ENCODE results near the gene DNM2.

The DNM2 gene

DNA sequence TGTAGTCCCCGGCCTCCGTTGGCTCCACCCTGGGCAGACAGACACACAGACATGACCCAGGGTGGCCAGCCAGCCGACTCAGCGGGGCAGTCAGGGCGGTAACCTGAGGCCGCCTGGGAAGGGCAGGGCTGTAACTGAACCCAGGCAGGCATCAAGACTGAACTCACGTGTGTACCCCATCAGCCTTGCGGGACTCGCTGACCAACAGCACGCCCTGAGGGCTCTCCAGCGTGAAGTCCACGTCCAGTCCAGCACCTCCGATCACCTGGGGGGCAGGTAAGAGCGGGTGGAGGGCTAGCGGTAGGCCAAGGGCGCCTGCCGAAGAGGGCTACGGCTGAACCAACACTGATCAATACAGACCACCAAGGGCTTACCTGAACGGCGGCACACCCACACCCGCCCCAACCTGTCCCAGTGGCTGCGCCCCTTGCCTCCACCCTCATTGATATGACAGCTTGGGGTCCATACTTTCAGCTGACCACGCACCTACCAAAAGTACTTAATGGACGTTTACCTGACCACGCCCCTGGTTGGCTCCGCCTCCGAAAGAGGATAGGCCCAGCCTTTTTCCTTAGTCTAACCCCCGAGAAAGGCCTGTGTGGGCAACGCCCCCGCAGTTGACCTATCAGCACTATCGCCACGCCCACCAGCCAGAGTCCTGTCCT, 117.3 kb downstream of the DNM2 start:
- Histone ChIP-seq H2AFZ (ENCODE audit: low read depth, low read length) (no peak overlapping the region), H3K4me1 (ENCODE audit: control insufficient read depth, insufficient read depth, low read depth, low read length) (peaks cover 13% of the 10 kb centered on the region), H3K4me2 (ENCODE audit: low read length, poor library complexity, severe bottlenecking) (peak overlapping the region; percentile 6), H2BK120ac (ENCODE audit: low read depth, low read length) (no peak overlapping the region), H3K36me3 (ENCODE audit: control insufficient read depth in 1 of 2, insufficient read depth in 2 of 2, low read depth in 1 of 2, low read length in 2 of 2) (peaks cover 40 to 48% of the 10 kb centered on the region in 2 experiments), H3K14ac (ENCODE audit: low read length in 2 of 2) (peak overlapping the region in 1 of 2 experiments; percentile 31), H3K9me3 (ENCODE audit: control insufficient read depth, low read length) (peaks cover 4% of the 10 kb centered on the region), H3K23ac (ENCODE audit: low read length in 2 of 2) (no peak overlapping the region), H2BK5ac (ENCODE audit: low read depth, low read length, poor library complexity, severe bottlenecking) (no peak overlapping the region), H2AK5ac (ENCODE audit: low read length, severe bottlenecking) (peak overlapping the region; percentile 7), H4K8ac (ENCODE audit: low read length) (peak overlapping the region; percentile 30), H3K4me3 (ENCODE audit: insufficient read depth in 1 of 2, low read depth in 1 of 2, low read length in 2 of 2) (peak overlapping the region; percentile 35 to 87), H3K79me1 (replicated peaks; ENCODE audit: low read length, poor library complexity, severe bottlenecking) (peaks cover 18% of the 10 kb centered on the region), H4K91ac (ENCODE audit: low read length) (peak overlapping the region; percentile 64), H2BK15ac (ENCODE audit: low read depth, poor library complexity, severe bottlenecking) (no peak overlapping the region), H2BK12ac (ENCODE audit: low read length in 2 of 2) (peak overlapping the region in 1 of 2 experiments; percentile 33), H3K27me3 (ENCODE audit: control insufficient read depth in 1 of 2, insufficient read depth in 1 of 2, low read length in 2 of 2) (no peaks in the 10 kb centered on the region), H3K9ac (ENCODE audit: low read length) (peak overlapping the region; percentile 45), H3K18ac (ENCODE audit: low read depth in 1 of 2, low read length in 2 of 2) (peak overlapping the region; percentile 25 to 34), H3K4ac (ENCODE audit: low read depth in 1 of 2, low read length in 2 of 2) (no peak overlapping the region), H3K27ac (ENCODE audit: low read length, poor library complexity, severe bottlenecking) (peak overlapping the region; percentile 3)
- 67% methylated on average over 32 of the region's 32 CpGs for WGBS
- DNase-seq = no peak

- H2AFZ ChIP-seq (ENCODE audit: low read depth, low read length) = peak within 1 kb of the TSS; percentile 87
- H2BK12ac ChIP-seq (ENCODE audit: low read length in 2 of 2) = peak within 1 kb of the TSS; percentile 37 to 81
- H3K9me3 ChIP-seq (ENCODE audit: control insufficient read depth, low read length) = peaks cover 4% of the 10 kb centered on the region
These were observed 118.0 kb downstream of the DNM2 start, which contains the start of gene TMED1 for GRCh38 chr19:10835754-10836478. TSS of gene TMED1 (minus strand) at chr19:10836212. CDS start at chr19:10836191, 21 bp downstream.

GRCh38 chr19:10836479-10837330, 118.8 kb downstream of the DNM2 start:
- Histone ChIP-seq H2BK5ac (ENCODE audit: low read depth, low read length, poor library complexity, severe bottlenecking) (peak overlapping the region; percentile 81), H3K4me1 (ENCODE audit: control insufficient read depth, insufficient read depth, low read depth, low read length) (peaks cover 13% of the 10 kb centered on the region), H3K4me2 (ENCODE audit: low read length, poor library complexity, severe bottlenecking) (peak overlapping the region; percentile 66), H4K8ac (ENCODE audit: low read length) (peak overlapping the region; percentile 100), H2BK120ac (ENCODE audit: low read depth, low read length) (no peak overlapping the region), H2BK15ac (ENCODE audit: low read depth, poor library complexity, severe bottlenecking) (no peak overlapping the region), H3K14ac (ENCODE audit: low read length in 2 of 2) (no peak overlapping the region), H3K27me3 (ENCODE audit: control insufficient read depth in 1 of 2, insufficient read depth in 1 of 2, low read length in 2 of 2) (no peaks in the 10 kb centered on the region), H3K23ac (ENCODE audit: low read length in 2 of 2) (no peak overlapping the region), H3K18ac (ENCODE audit: low read depth in 1 of 2, low read length in 2 of 2) (peak overlapping the region; percentile 23 to 86), H4K91ac (ENCODE audit: low read length) (peak overlapping the region; percentile 7), H3K9ac (ENCODE audit: low read length) (peak overlapping the region; percentile 95), H3K79me1 (replicated peaks; ENCODE audit: low read length, poor library complexity, severe bottlenecking) (peaks cover 11% of the 10 kb centered on the region), H3K36me3 (ENCODE audit: control insufficient read depth in 1 of 2, insufficient read depth in 2 of 2, low read depth in 1 of 2, low read length in 2 of 2) (peaks cover 32 to 33% of the 10 kb centered on the region in 2 experiments), H3K4ac (ENCODE audit: low read depth in 1 of 2, low read length in 2 of 2) (peak overlapping the region; percentile 7 to 42), H3K9me3 (ENCODE audit: control insufficient read depth, low read length) (peaks cover 4% of the 10 kb centered on the region), H3K4me3 (ENCODE audit: insufficient read depth in 1 of 2, low read depth in 1 of 2, low read length in 2 of 2) (peak overlapping the region; percentile 5 to 87), H2BK12ac (ENCODE audit: low read length in 2 of 2) (peak overlapping the region in 1 of 2 experiments; percentile 37), H2AFZ (ENCODE audit: low read depth, low read length) (peak overlapping the region; percentile 87), H3K27ac (ENCODE audit: low read length, poor library complexity, severe bottlenecking) (peak overlapping the region; percentile 98), H2AK5ac (ENCODE audit: low read length, severe bottlenecking) (peak overlapping the region; percentile 77)
- 57% methylated on average over 38 of the region's 38 CpGs for WGBS
- no peak for DNase-seq

More at GRCh38 chr19:10835754-10836478, 118.0 kb downstream of the DNM2 start, which contains the start of gene TMED1:
- Histone ChIP-seq H4K8ac (ENCODE audit: low read length) (peak within 1 kb of the TSS; percentile 100), H2AK5ac (ENCODE audit: low read length, severe bottlenecking) (peak within 1 kb of the TSS; percentile 77), H2BK5ac (ENCODE audit: low read depth, low read length, poor library complexity, severe bottlenecking) (peak within 1 kb of the TSS; percentile 81), H3K36me3 (ENCODE audit: control insufficient read depth in 1 of 2, insufficient read depth in 2 of 2, low read depth in 1 of 2, low read length in 2 of 2) (peaks cover 36 to 41% of the 10 kb centered on the region in 2 experiments), H3K9ac (ENCODE audit: low read length) (peak within 1 kb of the TSS; percentile 95), H3K4ac (ENCODE audit: low read depth in 1 of 2, low read length in 2 of 2) (peak within 1 kb of the TSS; percentile 76 to 86), H3K4me1 (ENCODE audit: control insufficient read depth, insufficient read depth, low read depth, low read length) (peaks cover 13% of the 10 kb centered on the region), H3K27me3 (ENCODE audit: control insufficient read depth in 1 of 2, insufficient read depth in 1 of 2, low read length in 2 of 2) (no peaks in the 10 kb centered on the region), H3K27ac (ENCODE audit: low read length, poor library complexity, severe bottlenecking) (peak within 1 kb of the TSS; percentile 98), H2BK15ac (ENCODE audit: low read depth, poor library complexity, severe bottlenecking) (peak within 1 kb of the TSS; percentile 99), H3K4me2 (ENCODE audit: low read length, poor library complexity, severe bottlenecking) (peak within 1 kb of the TSS; percentile 66), H3K79me1 (replicated peaks; ENCODE audit: low read length, poor library complexity, severe bottlenecking) (peaks cover 11% of the 10 kb centered on the region), H3K4me3 (ENCODE audit: insufficient read depth in 1 of 2, low read depth in 1 of 2, low read length in 2 of 2) (peak within 1 kb of the TSS; percentile 68 to 87), H3K23ac (ENCODE audit: low read length in 2 of 2) (no peak within 1 kb of the TSS), H4K91ac (ENCODE audit: low read length) (peak within 1 kb of the TSS; percentile 99), H3K14ac (ENCODE audit: low read length in 2 of 2) (peak within 1 kb of the TSS in 1 of 2 experiments; percentile 57), H3K18ac (ENCODE audit: low read depth in 1 of 2, low read length in 2 of 2) (peak within 1 kb of the TSS; percentile 93 to 97), H2BK120ac (ENCODE audit: low read depth, low read length) (peak within 1 kb of the TSS; percentile 95)
- peak; percentile 99 for DNase-seq
- 1% methylated on average over 50 of the region's 50 CpGs for WGBS
